ENCODE results near the gene HFE.

- TF ChIP-seq POLR2AphosphoS5 (IDR thresholded peaks at IDR 0.05; ENCODE audit: borderline replicate concordance, low read depth, low read length) (no peak), EZH2 (IDR thresholded peaks at IDR 0.05) (no peak)
Measured at GRCh38 chr6:26067367-26067766, 19.9 kb upstream of the HFE start.
